CD4-positive, alpha-beta T cell (primary cell): ENCODE measurements around the gene C1QTNF6. TPM values are rescaled to one million over a fixed set of nuclear protein-coding genes. Genes with fewer than 3 reads are reported as not detected.

ENCODE experiments used
- ATAC-seq: fragments of 200-7000 bp; cut with Tn5 transposase; one replicate; pipeline ENCODE4 v1.10.0; 2022; ENCODE audit warnings: mild to moderate bottlenecking; ENCODE audit not compliant: poor library complexity
- CTCF ChIA-PET: fragments of 350-600 bp; sonication (Branson Sonifier 250); formaldehyde crosslinking; loops from one replicate; lab custom pipeline; 2021; ENCODE audit warnings: antibody characterized with exemption, inconsistent platforms; lab: Charles Lee
- POLR2A ChIA-PET: fragments of 350-600 bp; sonication (Branson Sonifier 250); formaldehyde crosslinking; loops from one replicate; lab custom pipeline; 2021; ENCODE audit warnings: antibody characterized with exemption, inconsistent platforms; lab: Charles Lee
- DNase-seq, 14 experiments: peaks; one replicate each; pipeline ENCODE4 v3.0.0-alpha.2; 2013 to 2020; ENCODE audit warnings: mixed read lengths in 2 of 14
- H3K27ac ChIP-seq, 2 donors: one replicate each; pipeline versions ENCODE4 v1.5.1 to v1.7.0; 2013; ENCODE audit warnings: low read length in 2 of 2, low read depth in 1 of 2, mild to moderate bottlenecking in 1 of 2
- H3K27me3 ChIP-seq, 2 experiments: 1 replicate in 1 of 2; 2 replicates in 1 of 2; pipeline versions ENCODE4 v1.6.1 to v1.7.0; 2013; ENCODE audit warnings: low read length in 2 of 2, control low read depth in 1 of 2, mild to moderate bottlenecking in 1 of 2, moderate library complexity in 1 of 2; ENCODE audit not compliant: insufficient read depth in 2 of 2, control insufficient read depth in 1 of 2
- H3K36me3 ChIP-seq: one replicate; pipeline ENCODE4 v1.6.1; 2013; ENCODE audit warnings: low read length, control low read depth; ENCODE audit not compliant: insufficient read depth
- H3K4me1 ChIP-seq: one replicate; pipeline ENCODE4 v1.6.1; 2013; ENCODE audit warnings: low read length, control low read depth; ENCODE audit not compliant: insufficient read depth
- H3K4me3 ChIP-seq: one replicate; pipeline ENCODE4 v1.5.1; 2013; ENCODE audit warnings: mild to moderate bottlenecking, low read length, moderate library complexity
- H3K9me3 ChIP-seq, 2 experiments: 1 replicate in 1 of 2; 2 replicates in 1 of 2; pipeline versions ENCODE4 v1.6.1 to v1.7.0; 2013; ENCODE audit warnings: low read length in 2 of 2, mild to moderate bottlenecking in 2 of 2, control low read depth in 1 of 2, moderate library complexity in 1 of 2; ENCODE audit not compliant: control insufficient read depth in 1 of 2, insufficient read depth in 1 of 2
- H3K27ac Mint-ChIP-seq: one replicate; pipeline ENCODE4 v1.8.0; 2020; ENCODE audit warnings: mixed read lengths
- H3K27me3 Mint-ChIP-seq: one replicate; pipeline ENCODE4 v1.8.0; 2021; ENCODE audit warnings: mixed read lengths
- H3K36me3 Mint-ChIP-seq: one replicate; pipeline ENCODE4 v1.8.0; 2021; ENCODE audit warnings: low read depth, mixed read lengths
- H3K4me1 Mint-ChIP-seq: one replicate; pipeline ENCODE4 v1.8.0; 2021; ENCODE audit warnings: low read depth, mixed read lengths
- H3K4me3 Mint-ChIP-seq: one replicate; pipeline ENCODE4 v1.8.0; 2020; ENCODE audit warnings: mild to moderate bottlenecking, mixed read lengths
- H3K9me3 Mint-ChIP-seq: one replicate; pipeline ENCODE4 v1.8.0; 2020; ENCODE audit warnings: mixed read lengths
- intact Hi-C, 2 experiments: fragments of 100-400 bp; cut with DNase I in 1 of 2; cut with micrococcal nuclease in 1 of 2; formaldehyde crosslinking; loops; one replicate each; pipeline versions ENCODE4 v1.15.1 to v1.9.0; 2023 to 2025; cut with DNase I, micrococcal nuclease
- total RNA-seq, 174 experiments: library from RNA in 2 of 174; stranded (reverse) in 2 of 174; gene quantifications; one replicate each; pipeline ENCODE4 v1.2.3 and lab custom pipeline; 2021 to 2026
- TF ChIP-seq, protein P1 (sequence below): fragments of 200-600 bp; IDR thresholded peaks from one replicate; pipeline ENCODE4 v1.8.0; 2022; ENCODE audit warnings: antibody characterized with exemption, mild to moderate bottlenecking

Gene C1QTNF6
- total RNA-seq, 2 experiments from 2014 or later: 11.9 to 12.1 TPM

DNA sequence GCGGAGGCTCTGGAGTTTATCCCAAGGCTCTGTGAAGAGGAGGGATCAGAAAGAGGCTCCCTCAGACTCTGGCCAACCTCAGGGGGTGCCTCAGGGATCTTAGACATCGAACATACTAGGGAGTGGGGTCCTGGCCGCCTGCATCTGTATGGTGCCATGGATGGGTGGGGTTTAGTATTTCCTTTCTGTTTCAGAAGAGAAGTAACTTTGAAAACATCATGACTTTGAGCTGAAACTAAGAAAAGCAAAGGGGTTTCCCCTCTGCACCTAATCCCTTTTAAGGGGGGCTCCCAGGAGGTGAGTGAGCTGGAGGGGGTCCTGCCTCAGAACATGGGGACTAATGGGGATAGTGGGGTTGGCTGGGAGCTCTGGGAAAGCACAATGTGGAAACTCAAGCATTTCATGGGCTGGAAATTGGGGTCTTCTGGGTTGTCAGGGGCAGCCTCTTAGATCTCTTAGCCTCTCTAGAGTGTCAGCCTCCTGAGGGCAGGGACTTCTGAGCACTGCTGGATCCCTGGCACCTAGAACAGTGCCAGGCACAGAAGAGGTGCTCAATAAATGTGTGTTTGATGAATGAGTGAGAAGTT is 36.0 kb upstream of the C1QTNF6 start:
- ATAC-seq (peak; percentile 3), DNase-seq (peak in 4 of 14 experiments; percentile 24 to 53 (median 49))
- Mint-ChIP-seq H3K27ac (peak overlapping the region; percentile 84), H3K4me1 (peaks cover 89% of the 10 kb centered on the region), H3K36me3 (peaks cover 68% of the 10 kb centered on the region), H3K27me3 (no peaks in the 10 kb centered on the region), H3K9me3 (peaks cover 2% of the 10 kb centered on the region), H3K4me3 (peak overlapping the region; percentile 60)
- intact Hi-C loops: loop anchor here in 1 of 2 experiments (2.0 kb wide), 1 partner anchor 37 kb away; no protein-coding TSS in a partner anchor
- Histone ChIP-seq H3K4me1 (peaks cover 97% of the 10 kb centered on the region), H3K9me3 (peaks cover 0 to 6% of the 10 kb centered on the region in 2 experiments), H3K27ac (peak overlapping the region; percentile 71 to 82), H3K36me3 (peaks cover 52% of the 10 kb centered on the region), H3K27me3 (no peaks in the 10 kb centered on the region), H3K4me3 (no peak overlapping the region)
- POLR2A ChIA-PET: interaction anchor here (1.3 to 5.5 kb wide), 4 partner anchors 16 to 36 kb away, joined by 4 to 175 read pairs (median 35); partner anchors contain the start of gene RAC2
- CTCF ChIA-PET: interaction anchor here (0.6 to 1.3 kb wide), 2 partner anchors 36 to 788 kb away, joined by 3 to 9 read pairs; no protein-coding TSS in a partner anchor
- TF ChIP-seq, protein P1, sequence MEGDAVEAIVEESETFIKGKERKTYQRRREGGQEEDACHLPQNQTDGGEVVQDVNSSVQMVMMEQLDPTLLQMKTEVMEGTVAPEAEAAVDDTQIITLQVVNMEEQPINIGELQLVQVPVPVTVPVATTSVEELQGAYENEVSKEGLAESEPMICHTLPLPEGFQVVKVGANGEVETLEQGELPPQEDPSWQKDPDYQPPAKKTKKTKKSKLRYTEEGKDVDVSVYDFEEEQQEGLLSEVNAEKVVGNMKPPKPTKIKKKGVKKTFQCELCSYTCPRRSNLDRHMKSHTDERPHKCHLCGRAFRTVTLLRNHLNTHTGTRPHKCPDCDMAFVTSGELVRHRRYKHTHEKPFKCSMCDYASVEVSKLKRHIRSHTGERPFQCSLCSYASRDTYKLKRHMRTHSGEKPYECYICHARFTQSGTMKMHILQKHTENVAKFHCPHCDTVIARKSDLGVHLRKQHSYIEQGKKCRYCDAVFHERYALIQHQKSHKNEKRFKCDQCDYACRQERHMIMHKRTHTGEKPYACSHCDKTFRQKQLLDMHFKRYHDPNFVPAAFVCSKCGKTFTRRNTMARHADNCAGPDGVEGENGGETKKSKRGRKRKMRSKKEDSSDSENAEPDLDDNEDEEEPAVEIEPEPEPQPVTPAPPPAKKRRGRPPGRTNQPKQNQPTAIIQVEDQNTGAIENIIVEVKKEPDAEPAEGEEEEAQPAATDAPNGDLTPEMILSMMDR: no peak

DNA sequence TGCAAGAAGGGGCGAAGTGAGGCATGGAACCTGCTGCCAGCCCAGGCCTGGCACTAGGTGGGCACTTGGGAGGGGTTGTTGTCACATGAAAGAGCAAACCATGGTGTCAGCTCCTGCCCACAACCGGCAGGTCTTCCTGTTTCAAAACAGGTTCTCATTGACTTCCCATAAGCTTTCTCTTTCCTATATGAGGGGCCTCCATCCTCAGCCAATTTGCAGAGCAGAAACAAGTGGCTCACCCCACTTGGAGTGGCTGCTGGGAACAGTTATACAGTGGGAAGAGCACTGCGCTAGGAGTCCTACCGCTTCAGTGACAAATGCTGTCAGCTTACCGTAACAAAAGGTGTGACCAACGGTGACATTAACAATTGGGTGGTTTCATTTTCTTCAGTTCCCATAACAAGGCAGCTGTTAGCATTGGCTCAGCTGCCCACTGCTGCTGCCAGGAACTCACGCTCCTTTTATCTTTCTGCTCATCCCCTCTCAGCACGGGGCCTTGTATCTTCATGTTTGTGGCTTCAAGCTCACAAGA is 34.5 kb upstream of the C1QTNF6 start:
- intact Hi-C loops: no loop called here
- Histone ChIP-seq H3K36me3 (peaks cover 36% of the 10 kb centered on the region), H3K4me1 (peaks cover 97% of the 10 kb centered on the region), H3K27me3 (no peaks in the 10 kb centered on the region), H3K4me3 (peak overlapping the region; percentile 35), H3K9me3 (peaks cover 0 to 6% of the 10 kb centered on the region in 2 experiments), H3K27ac (peak overlapping the region; percentile 71 to 82)
- peak overlapping the region; percentile 63 for H3K4me3 Mint-ChIP-seq
- ChIA-PET CTCF (interaction anchor here (0.9 to 1.4 kb wide), 4 partner anchors 8 to 23 kb away, joined by 3 to 7 read pairs (median 6); no protein-coding TSS in a partner anchor), POLR2A (interaction anchor here (0.6 to 8.8 kb wide), 13 partner anchors 9 to 1176 kb away, joined by 3 to 175 read pairs (median 4); partner anchors contain the start of genes IL2RB, MFNG and RAC2)
- H3K36me3 Mint-ChIP-seq: peaks cover 60% of the 10 kb centered on the region
- DNase-seq: peak in 8 of 14 experiments; percentile 35 to 88 (median 66)
- TF ChIP-seq, protein P1: no peak
- peak overlapping the region; percentile 84 for H3K27ac Mint-ChIP-seq
- H3K9me3 Mint-ChIP-seq: peaks cover 2% of the 10 kb centered on the region
- no peaks in the 10 kb centered on the region for H3K27me3 Mint-ChIP-seq
- no peak for ATAC-seq
- peaks cover 87% of the 10 kb centered on the region for H3K4me1 Mint-ChIP-seq

DNA sequence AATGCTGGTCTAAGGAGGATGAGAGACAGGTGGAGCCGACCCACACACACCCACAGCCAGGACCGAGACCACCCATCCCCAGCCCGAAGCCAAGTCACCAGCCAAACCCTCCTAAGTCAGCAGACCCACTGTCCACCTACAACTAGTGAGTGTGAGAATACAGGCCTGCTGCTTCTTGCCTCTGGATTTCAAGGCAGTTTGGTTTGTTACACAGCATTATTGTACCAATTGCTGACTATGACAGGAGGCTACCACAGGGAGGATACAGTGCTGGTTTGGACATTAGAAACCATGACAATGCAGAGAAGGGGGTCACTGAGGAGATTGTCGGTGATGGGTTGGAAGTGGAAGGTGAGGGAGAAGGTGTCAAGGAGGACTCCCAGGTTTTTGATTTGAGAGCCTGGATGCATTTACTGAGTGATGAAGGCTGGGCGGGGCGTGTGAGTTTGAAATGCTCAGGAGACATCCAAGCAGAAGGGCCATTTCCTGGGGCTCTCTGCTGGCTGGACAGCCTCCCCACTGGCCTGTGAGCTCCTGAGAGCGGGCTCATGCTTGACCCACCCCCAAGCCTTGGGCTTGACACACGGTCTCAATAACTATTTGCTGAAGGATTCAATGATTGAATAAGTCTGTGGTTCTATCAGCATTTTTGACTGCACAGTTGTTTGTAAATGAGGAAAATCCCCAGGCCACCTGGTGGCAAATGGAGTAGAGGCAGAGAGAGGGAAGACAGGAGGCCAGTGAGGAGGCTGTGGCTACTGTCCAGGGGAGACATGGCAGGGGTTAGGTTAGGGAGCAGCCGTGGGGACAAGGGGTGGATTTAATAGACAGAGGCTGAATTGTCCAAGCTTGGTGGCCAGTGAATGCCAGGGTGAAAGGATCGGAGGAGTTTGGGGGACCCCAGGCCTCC is 33.6 kb upstream of the C1QTNF6 start:
- no peak overlapping the region for H3K4me3 ChIP-seq
- ChIA-PET POLR2A (interaction anchor here (0.6 to 8.8 kb wide), 12 partner anchors 10 to 386 kb away, joined by 3 to 175 read pairs (median 6); partner anchors contain the start of genes IL2RB and RAC2), CTCF (interaction anchor here (1.1 to 7.7 kb wide), 4 partner anchors 9 to 23 kb away, joined by 3 to 42 read pairs (median 7); no protein-coding TSS in a partner anchor)
- H3K36me3 Mint-ChIP-seq: peaks cover 59% of the 10 kb centered on the region
- H3K4me1 Mint-ChIP-seq: peaks cover 95% of the 10 kb centered on the region
- no peak for ATAC-seq
- H3K36me3 ChIP-seq: peaks cover 35% of the 10 kb centered on the region
- no peaks in the 10 kb centered on the region for H3K27me3 Mint-ChIP-seq
- H3K4me1 ChIP-seq: peaks cover 98% of the 10 kb centered on the region
- H3K27me3 ChIP-seq: no peaks in the 10 kb centered on the region
- DNase-seq: peak in 1 of 14 experiments; percentile 42
- H3K9me3 ChIP-seq: peaks cover 0 to 6% of the 10 kb centered on the region in 2 experiments
- peak overlapping the region; percentile 71 to 82 for H3K27ac ChIP-seq
- H3K27ac Mint-ChIP-seq: peak overlapping the region; percentile 84
- intact Hi-C loops: no loop called here
- H3K4me3 Mint-ChIP-seq: peak overlapping the region; percentile 64
- TF ChIP-seq, protein P1: no peak
- H3K9me3 Mint-ChIP-seq: peaks cover 2% of the 10 kb centered on the region
